ENCODE data around the gene NOS1AP. TPM values are rescaled to one million over a fixed set of nuclear protein-coding genes. Genes with fewer than 3 reads are reported as not detected.

Gene NOS1AP
- total and polyA plus RNA-seq, 2 experiments from 2014 or later, result 5.8 to 6.6 TPM

DNA sequence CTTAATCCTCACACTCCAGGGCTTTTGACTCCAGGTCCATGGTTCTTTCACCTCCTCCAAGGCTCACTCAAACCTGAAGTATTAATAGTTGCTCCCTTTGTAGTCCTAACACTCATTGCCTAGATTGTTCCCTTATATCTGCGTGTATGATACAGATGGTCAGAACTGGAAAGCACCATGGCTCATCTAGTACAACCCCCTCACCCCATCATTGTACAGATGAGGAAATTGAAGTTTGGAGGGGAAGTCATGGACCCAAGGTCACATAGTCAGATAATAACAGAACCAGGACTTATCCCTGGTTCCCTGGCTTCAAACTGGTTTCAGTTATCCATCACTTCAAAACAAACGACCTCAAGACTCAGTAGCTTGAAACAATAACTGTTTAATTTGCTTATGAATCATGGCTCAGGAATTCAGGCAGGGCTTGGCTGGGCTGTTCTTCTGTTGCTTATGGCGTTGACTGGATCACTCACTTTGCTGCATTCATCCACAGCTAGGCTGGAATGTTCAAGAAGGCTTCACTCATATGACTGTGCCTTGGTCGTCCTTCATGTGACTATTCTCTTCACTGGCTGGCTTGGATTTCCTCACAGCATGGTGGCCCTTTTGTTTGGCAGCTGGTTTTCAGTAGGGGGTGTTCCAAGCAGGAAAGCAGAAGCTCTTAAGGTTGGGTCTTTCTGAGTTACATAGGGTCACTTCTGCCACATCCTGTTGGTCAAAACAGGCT, 5.0 kb downstream of the NOS1AP start:
- H3K27me3 Mint-ChIP-seq (ENCODE audit: insufficient read depth, low read depth, poor library complexity), result peaks cover 8% of the 10 kb centered on the region
- H3K36me3 Mint-ChIP-seq (ENCODE audit: low read depth), result peaks cover 30% of the 10 kb centered on the region
- Histone ChIP-seq H3K4me1 (ENCODE audit: insufficient read depth) (peaks cover 34% of the 10 kb centered on the region), H3K4me2 (no peak overlapping the region), H3K79me2 (replicated peaks; ENCODE audit: insufficient read depth) (peaks cover 80% of the 10 kb centered on the region), H3K9me2 (ENCODE audit: insufficient read depth) (peaks cover 7% of the 10 kb centered on the region), H3K27ac (ENCODE audit: low read depth) (no peak overlapping the region), H3K36me3 (ENCODE audit: insufficient read depth) (no peaks in the 10 kb centered on the region), H2AFZ (no peak overlapping the region), H4K20me1 (replicated peaks; ENCODE audit: insufficient read depth) (peaks cover 26% of the 10 kb centered on the region), H3K27me3 (ENCODE audit: insufficient read depth) (peaks cover 8% of the 10 kb centered on the region; the same call in 1 of the 2 replicates), H3F3A (replicated peaks; ENCODE audit: low read depth) (peaks cover 8% of the 10 kb centered on the region; the same call in 1 of the 2 replicates), H3K4me3 (no peak overlapping the region)
- no peak for TF ChIP-seq CREB1 (CRISPR knock-in tag; IDR thresholded peaks at IDR 0.05; ENCODE audit: low read depth)
- TF ChIP-seq ZNF331 (CRISPR knock-in tag; IDR thresholded peaks at IDR 0.05; ENCODE audit: low read depth), result peak; percentile 98
- no peak overlapping the region for H3K27ac Mint-ChIP-seq
- DNase-seq (ENCODE audit: low spot score), result peak; percentile 33
- ATAC-seq, result no peak
- H3K4me1 Mint-ChIP-seq, result peaks cover 59% of the 10 kb centered on the region
- H3K9me3 Mint-ChIP-seq, result peaks cover 7% of the 10 kb centered on the region; the same call in 1 of the 3 replicates
- no peak overlapping the region; the same call in 2 of the 3 replicates for H3K4me3 Mint-ChIP-seq

DNA sequence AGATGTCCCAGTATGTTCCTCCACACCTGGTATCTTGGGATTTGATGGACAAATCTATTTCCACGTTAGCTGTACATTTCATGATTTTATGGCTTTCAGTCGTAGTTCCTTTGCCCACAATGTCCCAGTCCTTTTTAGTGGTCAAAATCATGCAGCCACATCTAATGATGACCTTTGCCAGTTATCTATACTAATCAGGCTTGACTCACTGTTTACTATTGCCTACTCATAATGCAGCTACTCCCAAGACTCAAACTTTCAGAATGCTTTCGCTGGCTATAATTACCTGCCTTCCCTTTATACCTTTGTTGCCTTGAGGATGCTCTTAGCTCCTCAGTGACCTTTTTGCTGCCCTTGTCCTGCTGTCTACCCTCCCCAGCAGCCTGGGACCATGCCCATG, 6.4 kb downstream of the NOS1AP start:
- DNase-seq (ENCODE audit: low spot score) (no peak), ATAC-seq (no peak)
- H3F3A ChIP-seq (replicated peaks; ENCODE audit: low read depth), result peaks cover 4% of the 10 kb centered on the region; the same call in 1 of the 2 replicates
- no peak overlapping the region; the same call in 2 of the 3 replicates for H3K4me3 Mint-ChIP-seq
- peaks cover 30% of the 10 kb centered on the region for H3K36me3 Mint-ChIP-seq (ENCODE audit: low read depth)
- TF ChIP-seq NANOG (IDR thresholded peaks at IDR 0.05; ENCODE audit: borderline replicate concordance) (no peak), CREB1 (CRISPR knock-in tag; IDR thresholded peaks at IDR 0.05; ENCODE audit: low read depth) (no peak), EZH2phosphoT487 (IDR thresholded peaks at IDR 0.05; ENCODE audit: unreplicated experiment) (no peak), STAT1 (IDR thresholded peaks at IDR 0.05; ENCODE audit: unreplicated experiment) (no peak), ZNF114 (CRISPR knock-in tag; IDR thresholded peaks at IDR 0.05) (no peak), JUNB (IDR thresholded peaks at IDR 0.05; ENCODE audit: unreplicated experiment) (no peak), EZH2 (IDR thresholded peaks at IDR 0.05; ENCODE audit: low read depth, unreplicated experiment) (no peak)
- TF ChIP-seq, protein P1, sequence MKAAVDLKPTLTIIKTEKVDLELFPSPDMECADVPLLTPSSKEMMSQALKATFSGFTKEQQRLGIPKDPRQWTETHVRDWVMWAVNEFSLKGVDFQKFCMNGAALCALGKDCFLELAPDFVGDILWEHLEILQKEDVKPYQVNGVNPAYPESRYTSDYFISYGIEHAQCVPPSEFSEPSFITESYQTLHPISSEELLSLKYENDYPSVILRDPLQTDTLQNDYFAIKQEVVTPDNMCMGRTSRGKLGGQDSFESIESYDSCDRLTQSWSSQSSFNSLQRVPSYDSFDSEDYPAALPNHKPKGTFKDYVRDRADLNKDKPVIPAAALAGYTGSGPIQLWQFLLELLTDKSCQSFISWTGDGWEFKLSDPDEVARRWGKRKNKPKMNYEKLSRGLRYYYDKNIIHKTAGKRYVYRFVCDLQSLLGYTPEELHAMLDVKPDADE (IDR thresholded peaks at IDR 0.05), result no peak
- TF ChIP-seq, protein P2, sequence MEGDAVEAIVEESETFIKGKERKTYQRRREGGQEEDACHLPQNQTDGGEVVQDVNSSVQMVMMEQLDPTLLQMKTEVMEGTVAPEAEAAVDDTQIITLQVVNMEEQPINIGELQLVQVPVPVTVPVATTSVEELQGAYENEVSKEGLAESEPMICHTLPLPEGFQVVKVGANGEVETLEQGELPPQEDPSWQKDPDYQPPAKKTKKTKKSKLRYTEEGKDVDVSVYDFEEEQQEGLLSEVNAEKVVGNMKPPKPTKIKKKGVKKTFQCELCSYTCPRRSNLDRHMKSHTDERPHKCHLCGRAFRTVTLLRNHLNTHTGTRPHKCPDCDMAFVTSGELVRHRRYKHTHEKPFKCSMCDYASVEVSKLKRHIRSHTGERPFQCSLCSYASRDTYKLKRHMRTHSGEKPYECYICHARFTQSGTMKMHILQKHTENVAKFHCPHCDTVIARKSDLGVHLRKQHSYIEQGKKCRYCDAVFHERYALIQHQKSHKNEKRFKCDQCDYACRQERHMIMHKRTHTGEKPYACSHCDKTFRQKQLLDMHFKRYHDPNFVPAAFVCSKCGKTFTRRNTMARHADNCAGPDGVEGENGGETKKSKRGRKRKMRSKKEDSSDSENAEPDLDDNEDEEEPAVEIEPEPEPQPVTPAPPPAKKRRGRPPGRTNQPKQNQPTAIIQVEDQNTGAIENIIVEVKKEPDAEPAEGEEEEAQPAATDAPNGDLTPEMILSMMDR (conservative IDR thresholded peaks at IDR 0.05; ENCODE audit: low read depth in 2 of 2), result no peak
- TF ChIP-seq, protein P3, sequence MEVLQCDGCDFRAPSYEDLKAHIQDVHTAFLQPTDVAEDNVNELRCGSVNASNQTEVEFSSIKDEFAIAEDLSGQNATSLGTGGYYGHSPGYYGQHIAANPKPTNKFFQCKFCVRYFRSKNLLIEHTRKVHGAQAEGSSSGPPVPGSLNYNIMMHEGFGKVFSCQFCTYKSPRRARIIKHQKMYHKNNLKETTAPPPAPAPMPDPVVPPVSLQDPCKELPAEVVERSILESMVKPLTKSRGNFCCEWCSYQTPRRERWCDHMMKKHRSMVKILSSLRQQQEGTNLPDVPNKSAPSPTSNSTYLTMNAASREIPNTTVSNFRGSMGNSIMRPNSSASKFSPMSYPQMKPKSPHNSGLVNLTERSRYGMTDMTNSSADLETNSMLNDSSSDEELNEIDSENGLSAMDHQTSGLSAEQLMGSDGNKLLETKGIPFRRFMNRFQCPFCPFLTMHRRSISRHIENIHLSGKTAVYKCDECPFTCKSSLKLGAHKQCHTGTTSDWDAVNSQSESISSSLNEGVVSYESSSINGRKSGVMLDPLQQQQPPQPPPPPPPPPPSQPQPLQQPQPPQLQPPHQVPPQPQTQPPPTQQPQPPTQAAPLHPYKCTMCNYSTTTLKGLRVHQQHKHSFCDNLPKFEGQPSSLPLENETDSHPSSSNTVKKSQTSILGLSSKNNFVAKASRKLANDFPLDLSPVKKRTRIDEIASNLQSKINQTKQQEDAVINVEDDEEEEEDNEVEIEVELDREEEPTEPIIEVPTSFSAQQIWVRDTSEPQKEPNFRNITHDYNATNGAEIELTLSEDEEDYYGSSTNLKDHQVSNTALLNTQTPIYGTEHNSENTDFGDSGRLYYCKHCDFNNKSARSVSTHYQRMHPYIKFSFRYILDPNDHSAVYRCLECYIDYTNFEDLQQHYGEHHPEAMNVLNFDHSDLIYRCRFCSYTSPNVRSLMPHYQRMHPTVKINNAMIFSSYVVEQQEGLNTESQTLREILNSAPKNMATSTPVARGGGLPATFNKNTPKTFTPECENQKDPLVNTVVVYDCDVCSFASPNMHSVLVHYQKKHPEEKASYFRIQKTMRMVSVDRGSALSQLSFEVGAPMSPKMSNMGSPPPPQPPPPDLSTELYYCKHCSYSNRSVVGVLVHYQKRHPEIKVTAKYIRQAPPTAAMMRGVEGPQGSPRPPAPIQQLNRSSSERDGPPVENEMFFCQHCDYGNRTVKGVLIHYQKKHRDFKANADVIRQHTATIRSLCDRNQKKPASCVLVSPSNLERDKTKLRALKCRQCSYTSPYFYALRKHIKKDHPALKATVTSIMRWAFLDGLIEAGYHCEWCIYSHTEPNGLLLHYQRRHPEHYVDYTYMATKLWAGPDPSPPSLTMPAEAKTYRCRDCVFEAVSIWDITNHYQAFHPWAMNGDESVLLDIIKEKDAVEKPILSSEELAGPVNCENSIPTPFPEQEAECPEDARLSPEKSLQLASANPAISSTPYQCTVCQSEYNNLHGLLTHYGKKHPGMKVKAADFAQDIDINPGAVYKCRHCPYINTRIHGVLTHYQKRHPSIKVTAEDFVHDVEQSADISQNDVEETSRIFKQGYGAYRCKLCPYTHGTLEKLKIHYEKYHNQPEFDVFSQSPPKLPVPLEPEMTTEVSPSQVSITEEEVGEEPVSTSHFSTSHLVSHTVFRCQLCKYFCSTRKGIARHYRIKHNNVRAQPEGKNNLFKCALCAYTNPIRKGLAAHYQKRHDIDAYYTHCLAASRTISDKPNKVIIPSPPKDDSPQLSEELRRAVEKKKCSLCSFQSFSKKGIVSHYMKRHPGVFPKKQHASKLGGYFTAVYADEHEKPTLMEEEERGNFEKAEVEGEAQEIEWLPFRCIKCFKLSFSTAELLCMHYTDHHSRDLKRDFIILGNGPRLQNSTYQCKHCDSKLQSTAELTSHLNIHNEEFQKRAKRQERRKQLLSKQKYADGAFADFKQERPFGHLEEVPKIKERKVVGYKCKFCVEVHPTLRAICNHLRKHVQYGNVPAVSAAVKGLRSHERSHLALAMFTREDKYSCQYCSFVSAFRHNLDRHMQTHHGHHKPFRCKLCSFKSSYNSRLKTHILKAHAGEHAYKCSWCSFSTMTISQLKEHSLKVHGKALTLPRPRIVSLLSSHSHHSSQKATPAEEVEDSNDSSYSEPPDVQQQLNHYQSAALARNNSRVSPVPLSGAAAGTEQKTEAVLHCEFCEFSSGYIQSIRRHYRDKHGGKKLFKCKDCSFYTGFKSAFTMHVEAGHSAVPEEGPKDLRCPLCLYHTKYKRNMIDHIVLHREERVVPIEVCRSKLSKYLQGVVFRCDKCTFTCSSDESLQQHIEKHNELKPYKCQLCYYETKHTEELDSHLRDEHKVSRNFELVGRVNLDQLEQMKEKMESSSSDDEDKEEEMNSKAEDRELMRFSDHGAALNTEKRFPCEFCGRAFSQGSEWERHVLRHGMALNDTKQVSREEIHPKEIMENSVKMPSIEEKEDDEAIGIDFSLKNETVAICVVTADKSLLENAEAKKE (CRISPR knock-in tag; IDR thresholded peaks at IDR 0.05), result no peak
- H3K9me2 ChIP-seq (ENCODE audit: insufficient read depth), result peaks cover 7% of the 10 kb centered on the region
- peaks cover 7% of the 10 kb centered on the region; the same call in 1 of the 3 replicates for H3K9me3 Mint-ChIP-seq
- no peak overlapping the region for H3K27ac ChIP-seq (ENCODE audit: low read depth)
- H2AFZ ChIP-seq, result no peak overlapping the region
- peaks cover 72% of the 10 kb centered on the region for H3K4me1 Mint-ChIP-seq
- H3K79me2 ChIP-seq (replicated peaks; ENCODE audit: insufficient read depth), result peaks cover 88% of the 10 kb centered on the region
- H3K27me3 ChIP-seq (ENCODE audit: insufficient read depth), result peaks cover 8% of the 10 kb centered on the region; the same call in 1 of the 2 replicates
- no peak overlapping the region for H3K27ac Mint-ChIP-seq
- no peaks in the 10 kb centered on the region for H3K36me3 ChIP-seq (ENCODE audit: insufficient read depth)
- no peak overlapping the region for H3K4me2 ChIP-seq
- H3K27me3 Mint-ChIP-seq (ENCODE audit: insufficient read depth, low read depth, poor library complexity), result peaks cover 4% of the 10 kb centered on the region
- peaks cover 34% of the 10 kb centered on the region for H4K20me1 ChIP-seq (replicated peaks; ENCODE audit: insufficient read depth)
- peaks cover 32% of the 10 kb centered on the region for H3K4me1 ChIP-seq (ENCODE audit: insufficient read depth)
- H3K4me3 ChIP-seq, result no peak overlapping the region
